Caco-2 (cell line): ENCODE data around the gene CDC34. TPM values are rescaled to one million over a fixed set of nuclear protein-coding genes. Genes with fewer than 3 reads are reported as not detected.

ENCODE experiments used
- BruUV-seq: library from RNA; stranded (reverse); fragments of 400-500 nt; replicated peaks from 2 replicates; lab custom pipeline; 2021; lab: Mats Ljungman, UMichigan
- CTCF ChIA-PET: fragments of 300-600 bp; sonication (Branson Sonifier 250); formaldehyde crosslinking; loops from one replicate; lab custom pipeline; 2022; ENCODE audit warnings: antibody characterized with exemption; lab: Charles Lee
- POLR2A ChIA-PET: fragments of 300-600 bp; sonication (Branson Sonifier 250); formaldehyde crosslinking; loops from one replicate; lab custom pipeline; 2022; ENCODE audit warnings: antibody characterized with exemption; lab: Charles Lee
- DNase-seq, 2 experiments: peaks; one replicate each; pipeline versions ENCODE4 v3.0.0 to v3.0.0-alpha.2; 2020 to 2022
- H3K27me3 ChIP-seq: replicated peaks from 2 replicates; pipeline ENCODE4 v1.6.0; 2011; ENCODE audit warnings: low read length; ENCODE audit not compliant: control insufficient read depth, insufficient read depth
- H3K36me3 ChIP-seq: 2 replicates; pipeline ENCODE4 v1.5.1; 2011; ENCODE audit warnings: low read length; ENCODE audit not compliant: control insufficient read depth, insufficient read depth
- H3K4me1 ChIP-seq: fragments of 250-450 bp; sonication (Bioruptor Pico); 2 replicates; pipeline ENCODE4 v1.5.1; 2020; ENCODE audit warnings: mild to moderate bottlenecking
- H3K4me3 ChIP-seq: 2 replicates; pipeline ENCODE4 v1.5.1; 2011; ENCODE audit warnings: low read depth, mild to moderate bottlenecking, control low read depth, low read length
- H3K9me3 ChIP-seq: fragments of 250-450 bp; sonication (Bioruptor Pico); 2 replicates; pipeline ENCODE4 v1.5.1; 2020; ENCODE audit warnings: mild to moderate bottlenecking, moderate library complexity
- H3K27ac Mint-ChIP-seq: one replicate; pipeline ENCODE4 v1.8.0; 2022; ENCODE audit warnings: mixed read lengths; ENCODE audit not compliant: unreplicated experiment
- H3K27me3 Mint-ChIP-seq: one replicate; pipeline ENCODE4 v1.8.0; 2022; ENCODE audit warnings: mixed read lengths; ENCODE audit not compliant: insufficient read depth, unreplicated experiment
- H3K36me3 Mint-ChIP-seq: one replicate; pipeline ENCODE4 v1.8.0; 2022; ENCODE audit warnings: mild to moderate bottlenecking, mixed read lengths; ENCODE audit not compliant: insufficient read depth, unreplicated experiment
- H3K4me1 Mint-ChIP-seq: one replicate; pipeline ENCODE4 v1.8.0; 2022; ENCODE audit warnings: low read depth, mixed read lengths; ENCODE audit not compliant: unreplicated experiment
- H3K4me3 Mint-ChIP-seq: one replicate; pipeline ENCODE4 v1.8.0; 2022; ENCODE audit warnings: mild to moderate bottlenecking, moderate library complexity, mixed read lengths; ENCODE audit not compliant: unreplicated experiment
- H3K9me3 Mint-ChIP-seq: one replicate; pipeline ENCODE4 v1.8.0; 2022; ENCODE audit warnings: mixed read lengths; ENCODE audit not compliant: unreplicated experiment
- CTCF ChIP-seq, 2 experiments: fragments of 200-600 bp in 1 of 2; IDR thresholded peaks; 1 replicate in 1 of 2; 2 replicates in 1 of 2; pipeline versions ENCODE4 v1.5.1 to v1.8.0; 2011 to 2022; ENCODE audit warnings: antibody characterized with exemption in 1 of 2, control low read depth in 1 of 2, inconsistent platforms in 1 of 2, low read depth in 1 of 2, low read length in 1 of 2, mild to moderate bottlenecking in 1 of 2, moderate library complexity in 1 of 2; ENCODE audit not compliant: insufficient read depth in 1 of 2, severe bottlenecking in 1 of 2, unreplicated experiment in 1 of 2
- intact Hi-C: fragments of 100-400 bp; cut with micrococcal nuclease; formaldehyde crosslinking; loops from one replicate; pipeline ENCODE4 v1.10.0; 2022; ENCODE audit not compliant: unreplicated experiment
- total RNA-seq: library from RNA; stranded (reverse); gene quantifications from 2 replicates; pipeline ENCODE4 v1.2.3, GENCODE V29; 2022

The CDC34 gene
- total RNA-seq, 1 experiment from 2014 or later: 129 TPM

- Histone ChIP-seq H3K9me3 (no peaks in the 10 kb centered on the region), H3K36me3 (0 out of 2 replicates have a peak, but pooled peaks cover 2% of the 10 kb centered on the region), H3K27me3 (no peaks in the 10 kb centered on the region), H3K4me3 (no peak overlapping the region), H3K4me1 (peaks cover 13% of the 10 kb centered on the region)
- no peak overlapping the region for H3K27ac Mint-ChIP-seq
- no peak for TF ChIP-seq CTCF (IDR thresholded peaks at IDR 0.05; ENCODE audit: insufficient read depth in 1 of 2, low read depth in 1 of 2, low read length in 1 of 2, severe bottlenecking in 1 of 2, unreplicated experiment in 1 of 2)
- no peak for DNase-seq
- ChIA-PET POLR2A (no interaction called here), CTCF (no interaction called here)
- H3K9me3 Mint-ChIP-seq: no peaks in the 10 kb centered on the region
- intact Hi-C loops: no loop called here
- BruUV-seq: no TSS peak
- H3K4me3 Mint-ChIP-seq: no peak overlapping the region
- peaks cover 16% of the 10 kb centered on the region for H3K4me1 Mint-ChIP-seq
- H3K27me3 Mint-ChIP-seq: no peaks in the 10 kb centered on the region
- peaks cover 35% of the 10 kb centered on the region for H3K36me3 Mint-ChIP-seq
These were observed 17.3 kb upstream of the CDC34 start for GRCh38 chr19:514166-514663.

GRCh38 chr19:517721-518597, 13.6 kb upstream of the CDC34 start:
- TF ChIP-seq CTCF (IDR thresholded peaks at IDR 0.05; ENCODE audit: insufficient read depth in 1 of 2, low read depth in 1 of 2, low read length in 1 of 2, severe bottlenecking in 1 of 2, unreplicated experiment in 1 of 2): no peak
- Histone ChIP-seq H3K4me3 (no peak overlapping the region), H3K9me3 (no peaks in the 10 kb centered on the region), H3K4me1 (peaks cover 13% of the 10 kb centered on the region), H3K36me3 (0 out of 2 replicates have a peak, but pooled peaks cover 2% of the 10 kb centered on the region), H3K27me3 (no peaks in the 10 kb centered on the region)
- H3K27ac Mint-ChIP-seq: no peak overlapping the region
- intact Hi-C loops: no loop called here
- no TSS peak for BruUV-seq
- H3K4me1 Mint-ChIP-seq: peaks cover 16% of the 10 kb centered on the region
- H3K36me3 Mint-ChIP-seq: peaks cover 24% of the 10 kb centered on the region
- CTCF ChIA-PET: interaction anchor here (1.0 kb wide), 2 partner anchors 11 kb away, joined by 3 to 7 read pairs; partner anchors contain the start of gene TPGS1
- DNase-seq: peak; percentile 61 to 84
- H3K27me3 Mint-ChIP-seq: no peaks in the 10 kb centered on the region
- POLR2A ChIA-PET: interaction anchor here (0.6 to 1.1 kb wide), 2 partner anchors 10 to 13 kb away, joined by 5 read pairs; partner anchors contain the start of gene CDC34
- no peak overlapping the region for H3K4me3 Mint-ChIP-seq
- no peaks in the 10 kb centered on the region for H3K9me3 Mint-ChIP-seq

- Histone ChIP-seq H3K9me3 (no peaks in the 10 kb centered on the region), H3K27me3 (no peaks in the 10 kb centered on the region), H3K4me1 (peaks cover 13% of the 10 kb centered on the region), H3K36me3 (0 out of 2 replicates have a peak, but pooled peaks cover 1% of the 10 kb centered on the region), H3K4me3 (no peak overlapping the region)
- no TSS peak for BruUV-seq
- POLR2A ChIA-PET: no interaction called here
- Mint-ChIP-seq H3K27ac (no peak overlapping the region), H3K27me3 (no peaks in the 10 kb centered on the region), H3K4me3 (no peak overlapping the region), H3K9me3 (no peaks in the 10 kb centered on the region), H3K4me1 (peaks cover 16% of the 10 kb centered on the region), H3K36me3 (peaks cover 23% of the 10 kb centered on the region)
- CTCF ChIA-PET: interaction anchor here (1.0 kb wide), 1 partner anchor 12 kb away, joined by 3 read pairs; the partner anchor contains the start of gene TPGS1
- intact Hi-C loops: no loop called here
- no peak for DNase-seq
- no peak for TF ChIP-seq CTCF (IDR thresholded peaks at IDR 0.05; ENCODE audit: insufficient read depth in 1 of 2, low read depth in 1 of 2, low read length in 1 of 2, severe bottlenecking in 1 of 2, unreplicated experiment in 1 of 2)
These were observed 12.8 kb upstream of the CDC34 start for GRCh38 chr19:518598-519231.
